OCI-LY1 (cell line): ENCODE results near the gene MIF.

Experiments used
- H2AFZ ChIP-seq: fragments of 200-600 bp; sonication (generic), shearing (Covaris generic); 2 replicates; pipeline ENCODE4 v1.6.0; 2014; ENCODE audit warnings: antibody characterized with exemption, mild to moderate bottlenecking, low read length
- H3F3A ChIP-seq: fragments of 200-600 bp; sonication (generic), shearing (Covaris generic); 2 replicates; pipeline ENCODE4 v1.6.0; 2014; ENCODE audit warnings: mild to moderate bottlenecking, antibody characterized with exemption, low read length, moderate library complexity; ENCODE audit not compliant: insufficient read depth
- H3K27ac ChIP-seq: fragments of 200-600 bp; sonication (generic); 2 replicates; pipeline ENCODE4 v1.5.1; 2014; ENCODE audit warnings: low read length, mixed run types, mild to moderate bottlenecking, low read depth; ENCODE audit not compliant: poor library complexity, severe bottlenecking
- H3K27me3 ChIP-seq: fragments of 200-600 bp; sonication (generic); 2 replicates; pipeline ENCODE4 v1.6.0; 2014; ENCODE audit warnings: antibody characterized with exemption, mild to moderate bottlenecking, low read length, moderate library complexity; ENCODE audit not compliant: insufficient read depth
- H3K36me3 ChIP-seq: fragments of 200-600 bp; sonication (generic); 2 replicates; pipeline ENCODE4 v1.6.1; 2014; ENCODE audit warnings: mild to moderate bottlenecking, antibody characterized with exemption, low read length, moderate library complexity, mixed read lengths; ENCODE audit not compliant: insufficient read depth
- H3K4me1 ChIP-seq: fragments of 200-600 bp; sonication (generic); 2 replicates; pipeline ENCODE4 v1.5.1; 2014; ENCODE audit warnings: mild to moderate bottlenecking, low read length, moderate library complexity; ENCODE audit not compliant: insufficient read depth, severe bottlenecking
- H3K4me2 ChIP-seq: fragments of 200-600 bp; sonication (generic), shearing (Covaris generic); 2 replicates; pipeline ENCODE4 v1.6.1; 2014; ENCODE audit warnings: low read length
- H3K4me3 ChIP-seq: fragments of 200-600 bp; sonication (generic); 2 replicates; pipeline ENCODE4 v1.5.1; 2014; ENCODE audit warnings: low read length, low read depth, mild to moderate bottlenecking, mixed read lengths; ENCODE audit not compliant: poor library complexity, severe bottlenecking
- H3K79me2 ChIP-seq: fragments of 200-600 bp; shearing (Covaris generic); 2 replicates; pipeline ENCODE4 v1.6.1; 2016; ENCODE audit warnings: mixed run types, low read length, mixed read lengths; ENCODE audit not compliant: insufficient read depth
- H3K9ac ChIP-seq: fragments of 200-600 bp; sonication (generic), shearing (Covaris generic); 2 replicates; pipeline ENCODE4 v1.6.1; 2014; ENCODE audit warnings: mild to moderate bottlenecking, low read length, mixed read lengths
- H3K9me2 ChIP-seq: fragments of 200-600 bp; sonication (generic), shearing (Covaris generic); 2 replicates; pipeline ENCODE4 v1.6.1; 2014; ENCODE audit warnings: low read depth, mild to moderate bottlenecking, low read length, mixed read lengths
- H3K9me3 ChIP-seq: fragments of 200-600 bp; shearing (Covaris generic); 2 replicates; pipeline ENCODE4 v1.6.1; 2014; ENCODE audit warnings: low read length, mixed read lengths
- H4K20me1 ChIP-seq: fragments of 200-600 bp; sonication (generic), shearing (Covaris generic); 2 replicates; pipeline ENCODE4 v1.6.0; 2016; ENCODE audit warnings: mild to moderate bottlenecking, low read length; ENCODE audit not compliant: insufficient read depth
- EZH2 ChIP-seq: fragments of 200-600 bp; sonication (generic), shearing (Covaris generic); IDR thresholded peaks from 2 replicates; pipeline ENCODE4 v1.8.0; 2017; ENCODE audit warnings: borderline replicate concordance, mixed run types, mild to moderate bottlenecking, antibody characterized with exemption, low read length, moderate library complexity, mixed read lengths
- TF ChIP-seq, protein P1 (sequence below): fragments of 200-600 bp; sonication (generic), shearing (Covaris generic); IDR thresholded peaks from 2 replicates; pipeline ENCODE4 v1.5.1; 2017; ENCODE audit warnings: mild to moderate bottlenecking, antibody characterized with exemption, low read length, moderate library complexity, mixed read lengths

The MIF gene

GRCh38 chr22:23849009-23850006 is 44.9 kb upstream of the MIF start:
- H3K79me2 ChIP-seq: no peaks in the 10 kb centered on the region
- no peaks in the 10 kb centered on the region for H3K36me3 ChIP-seq
- H2AFZ ChIP-seq: no peak overlapping the region
- H3K27ac ChIP-seq: peak overlapping the region; percentile 88
- H4K20me1 ChIP-seq: no peaks in the 10 kb centered on the region
- no peak overlapping the region for H3K9ac ChIP-seq
- peak overlapping the region; percentile 39; the same call in 1 of the 2 replicates for H3K4me2 ChIP-seq
- H3K4me3 ChIP-seq: peak overlapping the region; percentile 29
- H3K4me1 ChIP-seq: peaks cover 62% of the 10 kb centered on the region
- H3K9me2 ChIP-seq: no peaks in the 10 kb centered on the region
- TF ChIP-seq, protein P1, sequence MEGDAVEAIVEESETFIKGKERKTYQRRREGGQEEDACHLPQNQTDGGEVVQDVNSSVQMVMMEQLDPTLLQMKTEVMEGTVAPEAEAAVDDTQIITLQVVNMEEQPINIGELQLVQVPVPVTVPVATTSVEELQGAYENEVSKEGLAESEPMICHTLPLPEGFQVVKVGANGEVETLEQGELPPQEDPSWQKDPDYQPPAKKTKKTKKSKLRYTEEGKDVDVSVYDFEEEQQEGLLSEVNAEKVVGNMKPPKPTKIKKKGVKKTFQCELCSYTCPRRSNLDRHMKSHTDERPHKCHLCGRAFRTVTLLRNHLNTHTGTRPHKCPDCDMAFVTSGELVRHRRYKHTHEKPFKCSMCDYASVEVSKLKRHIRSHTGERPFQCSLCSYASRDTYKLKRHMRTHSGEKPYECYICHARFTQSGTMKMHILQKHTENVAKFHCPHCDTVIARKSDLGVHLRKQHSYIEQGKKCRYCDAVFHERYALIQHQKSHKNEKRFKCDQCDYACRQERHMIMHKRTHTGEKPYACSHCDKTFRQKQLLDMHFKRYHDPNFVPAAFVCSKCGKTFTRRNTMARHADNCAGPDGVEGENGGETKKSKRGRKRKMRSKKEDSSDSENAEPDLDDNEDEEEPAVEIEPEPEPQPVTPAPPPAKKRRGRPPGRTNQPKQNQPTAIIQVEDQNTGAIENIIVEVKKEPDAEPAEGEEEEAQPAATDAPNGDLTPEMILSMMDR: peak; percentile 90
- TF ChIP-seq EZH2: no peak
- H3K9me3 ChIP-seq: no peaks in the 10 kb centered on the region
- peaks cover 5% of the 10 kb centered on the region; the same call in 1 of the 2 replicates for H3K27me3 ChIP-seq
- 0 out of 2 replicates have a peak, but pooled peaks cover 3% of the 10 kb centered on the region for H3F3A ChIP-seq

DNA sequence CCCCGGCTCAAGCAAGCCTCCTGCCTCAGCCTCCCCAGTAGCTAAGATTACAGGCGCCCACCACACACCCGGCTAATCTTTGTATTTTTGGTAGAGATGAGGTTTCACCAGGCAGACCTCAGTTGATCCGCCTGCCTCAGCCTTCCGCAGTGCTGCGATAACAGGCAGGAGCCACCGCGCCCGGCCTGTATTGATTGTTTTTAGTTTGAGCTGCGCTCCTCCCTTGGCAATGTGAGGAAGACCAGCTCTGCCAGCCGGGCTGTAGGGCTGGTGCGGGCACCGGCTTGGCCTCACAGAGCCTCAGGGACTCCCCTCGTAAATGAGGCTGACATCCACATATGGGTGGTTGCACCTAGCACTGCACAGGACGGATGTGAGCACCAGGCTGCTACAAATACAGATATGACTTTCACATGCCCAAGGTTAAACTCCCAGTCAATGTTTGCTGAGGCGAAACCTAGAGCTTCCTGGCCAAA is 44.0 kb upstream of the MIF start:
- Histone ChIP-seq H3K27ac (no peak overlapping the region), H3K27me3 (peaks cover 5% of the 10 kb centered on the region; the same call in 1 of the 2 replicates), H3K4me3 (no peak overlapping the region), H4K20me1 (no peaks in the 10 kb centered on the region), H3K9me2 (no peaks in the 10 kb centered on the region), H3K9ac (no peak overlapping the region), H3K9me3 (no peaks in the 10 kb centered on the region), H3F3A (0 out of 2 replicates have a peak, but pooled peaks cover 3% of the 10 kb centered on the region), H3K79me2 (no peaks in the 10 kb centered on the region), H2AFZ (no peak overlapping the region), H3K4me2 (no peak overlapping the region), H3K4me1 (peaks cover 54% of the 10 kb centered on the region), H3K36me3 (no peaks in the 10 kb centered on the region)
- no peak for TF ChIP-seq EZH2
- TF ChIP-seq, protein P1: no peak

DNA sequence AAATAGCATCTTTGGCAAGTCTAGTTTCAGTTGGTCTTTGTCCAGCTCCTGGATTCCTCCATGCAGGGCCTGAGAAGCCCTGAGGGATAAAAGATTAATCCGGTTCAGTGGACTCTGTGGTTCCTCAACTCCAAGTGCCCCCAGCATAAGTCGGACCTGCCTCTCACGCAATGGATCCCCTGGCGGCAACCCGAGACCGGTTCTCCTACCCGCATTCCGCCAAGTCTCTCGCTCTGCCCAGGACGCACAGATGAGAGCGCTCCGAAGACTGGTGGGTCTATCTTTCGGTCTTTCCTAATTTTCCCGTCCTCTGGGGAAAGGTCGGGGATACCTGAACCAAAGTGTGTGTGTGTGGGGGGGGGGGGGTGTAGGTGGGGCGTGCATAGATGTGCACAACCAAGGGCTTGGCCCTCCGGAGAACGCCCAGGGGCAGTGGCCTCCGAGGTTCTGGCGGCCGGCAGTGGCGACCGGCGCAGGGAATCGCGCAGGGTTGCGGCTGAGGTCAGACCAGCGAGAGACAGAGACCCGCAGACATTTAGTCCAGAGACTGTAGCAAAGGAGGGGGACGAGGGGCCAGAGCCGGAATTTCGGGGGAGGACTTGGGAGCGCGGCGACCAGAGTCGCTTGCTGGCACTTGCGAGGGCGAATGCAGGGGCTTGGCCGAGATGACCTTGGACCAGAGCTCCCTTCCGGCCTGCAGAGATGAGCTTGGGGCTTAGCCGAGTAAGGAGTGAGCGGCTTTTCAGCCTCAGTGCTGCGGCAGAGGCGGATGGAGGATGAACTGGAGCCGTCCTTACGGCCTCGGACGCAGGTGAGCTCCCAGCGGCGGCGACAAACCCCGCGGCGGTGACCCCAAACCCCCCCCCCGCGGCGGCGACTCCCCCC is 37.2 kb upstream of the MIF start:
- no peaks in the 10 kb centered on the region for H3K36me3 ChIP-seq
- peaks cover 27% of the 10 kb centered on the region for H3K4me1 ChIP-seq
- no peaks in the 10 kb centered on the region for H3K79me2 ChIP-seq
- no peaks in the 10 kb centered on the region for H3F3A ChIP-seq
- peak overlapping the region; percentile 56 for H3K27ac ChIP-seq
- TF ChIP-seq EZH2: no peak
- TF ChIP-seq, protein P1: no peak
- no peaks in the 10 kb centered on the region for H4K20me1 ChIP-seq
- no peaks in the 10 kb centered on the region for H3K9me2 ChIP-seq
- H3K4me2 ChIP-seq: peak overlapping the region; percentile 83
- 0 out of 2 replicates have a peak overlapping the region, but pooled peaks have one; percentile 60 for H2AFZ ChIP-seq
- no peaks in the 10 kb centered on the region for H3K9me3 ChIP-seq
- no peaks in the 10 kb centered on the region for H3K27me3 ChIP-seq
- peak overlapping the region; percentile 71 for H3K9ac ChIP-seq
- peak overlapping the region; percentile 70 for H3K4me3 ChIP-seq
